HG02571 (cell line): ENCODE data around the gene SMU1.
"Not testable (repeated sequence)": the region's sequence is repeated elsewhere in the genome, so short reads cannot be mapped to it uniquely, and the experiment has no call there.

ENCODE experiments used
- ATAC-seq: cut with Tn5 transposase; IDR thresholded peaks from one replicate; pipeline ENCODE4 v1.9.1; 2021; ENCODE audit warnings: mild to moderate bottlenecking, moderate library complexity; ENCODE audit not compliant: unreplicated experiment

Gene SMU1

GRCh38 chr9:33105959-33106358 lies 29.5 kb upstream of the SMU1 start:
- no peak for ATAC-seq

GRCh38 chr9:33105504-33105903 lies 29.0 kb upstream of the SMU1 start:
- no peak for ATAC-seq

DNA sequence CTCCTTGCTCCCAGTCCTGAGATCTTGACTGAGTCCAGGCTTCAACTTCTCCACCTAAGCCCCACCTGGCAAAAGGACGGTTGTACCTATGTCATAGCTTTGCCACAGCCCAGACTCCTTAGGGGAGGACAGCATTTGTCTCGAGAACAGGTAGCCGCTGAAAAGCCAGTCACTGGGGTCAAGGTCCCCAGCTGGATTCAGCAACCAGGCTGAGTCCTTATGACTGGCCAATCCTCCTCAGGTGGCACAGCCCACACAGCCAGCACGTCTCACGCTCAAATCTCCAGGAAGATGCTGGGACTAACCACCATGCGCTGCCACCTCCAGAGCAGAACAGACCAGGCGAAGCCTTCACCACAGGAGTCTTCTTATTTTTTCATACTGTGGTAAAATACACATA lies 27.9 kb upstream of the SMU1 start:
- no peak for ATAC-seq

- ATAC-seq: no peak
Observed at GRCh38 chr9:33103501-33104281, 27.2 kb upstream of the SMU1 start.

GRCh38 chr9:33102551-33103210 lies 26.2 kb upstream of the SMU1 start:
- no peak for ATAC-seq

DNA sequence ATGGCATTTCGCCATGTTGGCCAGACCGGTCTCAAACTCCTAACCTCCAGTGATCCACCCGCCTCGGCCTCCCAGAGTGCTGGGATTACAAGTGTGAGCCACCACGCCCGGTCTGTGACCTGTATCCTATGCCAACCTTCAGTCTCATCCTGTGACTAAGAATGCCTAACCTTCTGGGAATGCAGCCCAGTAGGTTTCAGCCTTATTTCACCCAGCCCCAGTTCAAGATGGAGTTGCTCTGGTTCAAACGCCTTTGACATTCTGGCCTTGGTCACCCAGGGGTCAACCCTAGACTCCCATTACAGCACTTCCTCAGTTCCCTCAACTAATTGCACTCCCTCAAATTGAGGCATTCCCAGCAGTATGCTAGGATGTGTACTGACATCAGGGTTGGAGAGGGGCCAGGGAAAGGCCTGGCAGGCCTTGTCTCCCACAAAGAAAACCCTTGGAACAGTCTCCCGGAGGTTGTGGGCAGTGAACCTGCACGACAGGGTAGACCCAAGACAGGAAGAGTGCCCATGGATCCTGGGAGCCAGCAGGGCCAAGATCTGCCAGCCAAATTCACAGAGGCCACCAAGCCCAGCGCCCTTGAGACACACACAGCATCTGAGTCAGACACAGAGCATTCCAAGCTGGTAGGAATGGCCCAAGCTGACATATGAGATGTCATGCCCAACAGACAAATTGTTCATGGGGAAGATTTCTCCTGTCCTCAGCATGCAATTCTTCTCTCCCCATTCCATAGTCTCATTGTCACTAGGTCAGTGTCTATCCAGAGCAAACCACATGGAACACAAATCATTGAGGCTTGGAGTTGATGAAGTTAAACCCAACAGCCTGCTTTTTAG lies 24.9 kb upstream of the SMU1 start:
- no peak for ATAC-seq

GRCh38 chr9:33099754-33100153 lies 23.3 kb upstream of the SMU1 start:
- ATAC-seq: no peak

GRCh38 chr9:33097192-33097591 lies 20.7 kb upstream of the SMU1 start:
- no peak for ATAC-seq

GRCh38 chr9:33092634-33093033 lies 16.2 kb upstream of the SMU1 start:
- no peak for ATAC-seq

DNA sequence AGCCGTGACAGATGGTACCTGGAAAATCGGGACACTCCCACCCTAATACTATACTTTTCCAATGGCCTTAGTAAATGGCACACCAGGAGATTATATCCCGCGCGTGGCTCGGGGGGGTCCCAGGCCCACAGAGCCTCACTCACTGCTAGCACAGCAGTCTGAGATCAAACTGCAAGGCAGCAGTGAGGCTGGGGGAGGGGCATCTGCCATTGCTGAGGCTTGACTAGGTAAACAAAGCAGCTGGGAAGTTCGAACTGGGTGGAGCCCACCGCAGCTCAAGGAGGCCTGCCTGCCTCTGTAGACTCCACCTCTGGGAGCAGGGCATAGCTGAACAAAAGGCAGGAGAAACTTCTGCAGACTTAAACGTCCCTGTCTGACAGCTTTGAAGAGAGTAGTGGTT lies 9.2 kb upstream of the SMU1 start:
- not testable (repeated sequence) for ATAC-seq

- ATAC-seq: no peak
Observed at GRCh38 chr9:33082538-33083326, 6.3 kb upstream of the SMU1 start.

GRCh38 chr9:33082128-33082527 lies 5.7 kb upstream of the SMU1 start:
- ATAC-seq: no peak

DNA sequence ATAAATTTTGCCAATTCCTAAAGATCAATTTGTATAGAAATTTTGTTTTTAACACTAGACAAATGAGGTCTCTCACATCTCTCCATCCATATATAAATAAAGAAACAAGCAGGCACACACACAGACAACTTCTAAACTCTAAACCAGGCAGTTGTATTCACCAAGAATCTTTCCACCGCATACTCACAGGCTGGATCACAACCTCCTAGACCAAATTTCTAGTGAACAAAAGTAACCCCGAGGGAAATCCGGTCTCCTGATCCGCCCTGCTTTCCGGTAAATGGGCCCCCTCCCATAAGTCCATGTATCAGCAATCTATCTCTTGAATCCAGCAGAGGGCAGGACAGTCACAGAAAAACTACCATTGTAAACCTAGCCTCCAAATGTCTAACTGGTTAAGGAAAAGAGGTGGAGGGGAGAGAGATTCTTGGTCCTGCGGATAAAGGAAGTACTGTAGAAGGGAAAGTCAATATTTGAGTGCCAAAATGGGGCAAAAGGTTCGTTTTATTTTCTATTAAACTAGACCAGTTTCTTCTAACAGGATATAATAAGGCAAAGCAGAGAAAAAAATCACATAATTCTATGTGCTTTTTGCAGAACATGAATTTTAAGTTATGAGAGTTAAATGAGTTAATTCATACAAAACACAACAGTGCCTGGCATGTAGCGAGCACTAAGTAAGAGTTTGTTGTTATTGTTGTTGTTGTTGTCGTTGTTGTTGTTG lies 4.8 kb upstream of the SMU1 start:
- ATAC-seq: no peak

DNA sequence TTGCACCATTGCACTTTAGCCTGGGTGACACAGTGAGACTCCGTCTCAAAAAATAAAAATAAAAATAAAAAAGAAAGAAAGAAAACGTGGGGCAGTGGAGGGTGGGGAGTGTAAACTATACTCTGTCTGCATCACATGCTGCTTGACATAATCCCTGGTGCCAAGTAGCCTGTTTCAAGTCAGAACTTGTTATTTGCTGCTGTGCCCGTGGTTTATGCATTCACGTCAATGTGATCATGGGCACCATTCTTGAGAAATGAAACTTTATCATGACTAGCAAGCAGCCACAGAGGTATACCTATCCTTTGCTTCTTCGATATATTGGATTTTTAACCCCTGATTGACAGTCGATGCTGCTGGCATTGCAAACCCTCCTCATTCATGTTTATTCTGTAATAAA lies 4.1 kb upstream of the SMU1 start:
- ATAC-seq: no peak

DNA sequence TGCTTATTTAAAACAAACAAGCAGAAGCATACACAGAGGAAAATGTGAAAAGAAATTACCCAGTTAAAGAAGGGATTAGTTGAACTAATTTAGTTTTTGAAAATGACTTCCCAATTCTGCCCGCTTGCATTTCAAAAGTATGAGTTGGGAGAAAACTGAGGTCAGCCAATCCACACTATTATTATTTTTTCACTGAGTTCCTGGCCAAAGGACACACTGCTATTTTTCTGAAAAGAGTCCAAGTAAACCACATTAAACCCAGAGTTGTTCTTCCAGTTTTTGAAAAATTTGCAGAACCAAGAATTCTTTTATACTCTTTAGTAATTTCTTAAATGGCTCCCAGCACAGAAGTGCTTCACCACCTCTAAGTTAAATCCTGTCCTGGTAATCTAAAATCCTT lies 7.5 kb downstream of the SMU1 start:
- ATAC-seq: no peak

DNA sequence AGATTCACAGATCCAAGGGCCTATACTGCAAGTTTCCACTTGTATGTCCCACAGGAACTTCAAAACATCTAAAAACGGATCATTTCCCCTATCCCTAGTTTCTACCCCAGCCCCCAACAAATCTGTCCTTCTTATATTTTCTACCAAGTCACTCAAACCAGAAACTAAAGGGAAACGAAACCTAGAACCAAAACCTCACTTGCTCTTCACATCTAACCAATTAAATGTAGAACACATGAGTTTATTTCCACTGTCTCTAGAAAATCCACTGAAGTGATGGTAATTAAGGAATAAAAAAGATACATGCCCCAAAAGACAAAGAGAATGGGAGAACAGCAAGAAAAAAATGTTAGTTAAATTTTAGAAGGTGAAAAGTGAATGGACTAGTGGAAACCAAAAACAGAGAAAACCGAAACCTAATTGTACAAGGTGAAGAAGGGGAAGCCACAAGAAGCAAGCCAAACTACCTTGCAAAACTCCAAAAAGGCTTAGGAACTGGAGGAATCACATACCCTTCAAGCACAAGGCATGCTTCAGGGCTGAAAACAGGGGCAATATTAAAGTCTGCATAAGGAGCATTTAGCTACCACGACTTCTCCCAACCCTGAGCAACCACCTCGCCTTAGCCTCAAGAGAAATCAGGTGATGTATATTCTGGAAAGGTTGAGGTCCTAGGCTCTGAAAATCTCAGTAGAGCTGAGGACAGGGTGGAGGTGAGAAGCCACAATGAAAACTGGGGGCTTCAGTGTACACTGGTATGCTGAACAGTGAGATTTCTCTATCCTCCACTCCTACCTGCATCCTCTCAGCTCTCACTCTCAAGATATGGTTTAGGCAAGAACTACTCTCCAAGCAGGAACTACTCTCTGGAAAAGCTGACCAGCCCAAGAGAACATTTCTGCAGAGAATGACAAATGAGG lies 11.1 kb downstream of the SMU1 start:
- no peak for ATAC-seq

DNA sequence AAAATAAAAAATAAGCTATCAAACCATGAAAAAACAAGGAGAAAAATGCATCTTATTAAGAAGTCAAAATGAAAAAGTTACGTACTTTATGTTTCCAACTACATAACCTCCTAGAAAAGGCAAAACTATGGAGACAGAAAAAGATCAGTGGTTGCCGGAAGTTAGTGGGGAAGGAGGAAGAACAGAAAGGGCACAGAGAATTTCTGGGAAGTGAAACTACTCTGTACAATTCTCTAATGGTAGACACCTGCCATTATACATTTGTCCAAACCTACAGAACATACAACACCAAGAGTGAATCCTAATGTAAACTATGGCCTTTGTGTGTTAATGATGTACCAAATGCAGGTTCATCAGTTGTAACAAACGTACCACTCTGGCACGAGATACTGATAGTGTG lies 25.3 kb downstream of the SMU1 start:
- ATAC-seq: no peak

- ATAC-seq: peak; percentile 74
Observed at GRCh38 chr9:33049680-33050361, 26.7 kb downstream of the SMU1 start.

DNA sequence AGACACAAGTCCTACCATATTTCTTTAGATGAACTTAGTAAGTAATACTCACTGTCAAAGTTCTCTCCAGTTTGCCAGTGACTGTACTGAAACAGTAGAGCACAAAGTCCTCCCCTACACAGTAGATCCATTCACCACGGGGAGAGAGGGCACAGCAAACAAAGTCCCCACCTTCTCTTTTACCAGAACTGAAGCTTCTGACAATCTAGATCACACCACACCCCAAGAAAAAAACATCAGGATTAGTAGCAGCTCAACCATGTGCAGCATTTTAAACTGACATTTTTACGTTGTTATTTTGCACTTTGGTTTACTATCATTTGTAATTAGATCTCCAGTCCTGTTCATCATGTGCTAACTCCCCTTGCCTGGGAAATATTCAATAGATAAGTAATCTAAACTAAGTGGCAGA lies 28.4 kb downstream of the SMU1 start:
- no peak for ATAC-seq
